H1 (cell line): ENCODE data around the gene WWC2.
A peak's percentile ranks its signal among the peaks of the same experiment; 100 is the strongest.

Experiments
- CEBPB ChIP-seq: IDR thresholded peaks from 2 replicates; pipeline ENCODE4 v1.6.1; 2012; ENCODE audit warnings: low read depth, low read length
- CHD2 ChIP-seq: IDR thresholded peaks from 2 replicates; pipeline ENCODE4 v1.6.1; 2012; ENCODE audit warnings: low read length, improper control_type of control experiment
- EP300 ChIP-seq, 2 experiments: IDR thresholded peaks; 1 replicate in 1 of 2; 2 replicates in 1 of 2; pipeline ENCODE4 v1.6.1; 2011 to 2012; ENCODE audit warnings: low read depth in 2 of 2, low read length in 2 of 2, mild to moderate bottlenecking in 2 of 2, borderline replicate concordance in 1 of 2, inconsistent platforms in 1 of 2, moderate library complexity in 1 of 2
- EZH2 ChIP-seq: fragments of 200-600 bp; sonication (generic); IDR thresholded peaks from 2 replicates; pipeline ENCODE4 v1.7.1; 2012; ENCODE audit warnings: low read depth, mild to moderate bottlenecking, moderate library complexity, low read length, inconsistent platforms; ENCODE audit not compliant: severe bottlenecking
- KDM4A ChIP-seq: IDR thresholded peaks from one replicate; pipeline ENCODE4 v1.7.1; 2012; ENCODE audit warnings: low read depth, mild to moderate bottlenecking, moderate library complexity, low read length, inconsistent platforms; ENCODE audit not compliant: severe bottlenecking
- NRF1 ChIP-seq: IDR thresholded peaks from 2 replicates; pipeline ENCODE4 v1.6.1; 2011; ENCODE audit warnings: mild to moderate bottlenecking, low read depth, low read length, improper control_type of control experiment
- PHF8 ChIP-seq: fragments of 200-600 bp; sonication (generic); conservative IDR thresholded peaks from 2 replicates; pipeline ENCODE4 v1.7.1; 2012; ENCODE audit warnings: low read depth, mild to moderate bottlenecking, inconsistent platforms, low read length, moderate library complexity
- POLR2AphosphoS5 ChIP-seq: IDR thresholded peaks from 2 replicates; pipeline ENCODE4 v1.6.1; 2011; ENCODE audit warnings: low read depth, low read length
- POU5F1 ChIP-seq: IDR thresholded peaks from 2 replicates; pipeline ENCODE4 v1.6.1; 2011; ENCODE audit warnings: low read depth, mild to moderate bottlenecking, low read length, moderate library complexity
- RAD21 ChIP-seq, 2 experiments: IDR thresholded peaks in 1 of 2; conservative IDR thresholded peaks in 1 of 2; 2 replicates each; pipeline ENCODE4 v1.6.1; 2011; ENCODE audit warnings: low read depth in 2 of 2, low read length in 2 of 2, improper control_type of control experiment in 1 of 2, inconsistent platforms in 1 of 2, mild to moderate bottlenecking in 1 of 2, moderate library complexity in 1 of 2
- SIN3A ChIP-seq, 2 experiments: IDR thresholded peaks in 1 of 2; conservative IDR thresholded peaks in 1 of 2; 2 replicates each; pipeline ENCODE4 v1.6.1; 2011 to 2012; ENCODE audit warnings: low read length in 2 of 2, improper control_type of control experiment in 1 of 2, low read depth in 1 of 2, mild to moderate bottlenecking in 1 of 2
- SUZ12 ChIP-seq: fragments of 200-600 bp; sonication (generic); IDR thresholded peaks from 2 replicates; pipeline ENCODE4 v1.6.1; 2012; ENCODE audit warnings: mild to moderate bottlenecking, inconsistent platforms, low read length, moderate library complexity, mixed read lengths
- TF ChIP-seq, protein P1 (sequence below), 3 experiments: IDR thresholded peaks; 1 replicate in 2 of 3; 2 replicates in 1 of 3; pipeline versions ENCODE4 v1.5.1 to v1.6.1; 2011; ENCODE audit warnings: low read length in 3 of 3, mild to moderate bottlenecking in 3 of 3, inconsistent platforms in 2 of 3, low read depth in 1 of 3, moderate library complexity in 1 of 3; ENCODE audit not compliant: insufficient read depth in 1 of 3; ENCODE audit errors: control extremely low read depth in 1 of 3
- TF ChIP-seq, protein P2 (sequence below): IDR thresholded peaks from 2 replicates; pipeline ENCODE4 v1.6.1; 2012; ENCODE audit warnings: low read length, inconsistent platforms

DNA sequence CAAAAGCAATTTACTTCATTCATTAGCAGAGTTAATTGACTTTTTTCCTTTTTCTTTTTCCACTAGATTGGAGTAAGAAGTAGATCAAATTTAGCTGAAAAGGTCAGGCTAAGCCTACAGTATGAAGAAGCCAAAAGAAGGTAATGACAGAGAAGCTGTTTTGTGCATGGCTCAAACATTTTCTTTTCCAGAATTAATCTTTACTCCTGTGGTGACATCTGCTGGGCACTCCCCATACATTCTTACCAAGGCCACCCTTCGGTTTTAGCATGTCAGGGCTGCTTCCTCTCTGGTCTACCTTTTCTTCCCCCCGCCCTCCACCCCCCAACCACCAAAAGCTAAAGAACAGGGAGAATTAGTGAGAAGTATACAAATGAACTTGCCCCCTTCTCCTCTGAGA is 150.8 kb downstream of the WWC2 start:
- TF ChIP-seq CHD2 (no peak), SUZ12 (no peak), POLR2AphosphoS5 (no peak), CEBPB (no peak), PHF8 (no peak), NRF1 (no peak), SIN3A (conservative IDR thresholded peaks at IDR 0.05 in 1 of 2, IDR thresholded peaks at IDR 0.05 in 1 of 2; ENCODE audit: low read depth in 1 of 2, low read length in 2 of 2) (no peak), RAD21 (IDR thresholded peaks at IDR 0.05 in 1 of 2, conservative IDR thresholded peaks at IDR 0.05 in 1 of 2; ENCODE audit: low read depth in 2 of 2, low read length in 2 of 2) (peak; percentile 74 to 76), EP300 (IDR thresholded peaks at IDR 0.05; ENCODE audit: borderline replicate concordance in 1 of 2, low read depth in 2 of 2, low read length in 2 of 2) (no peak), KDM4A (no peak), EZH2 (no peak), POU5F1 (no peak)
- TF ChIP-seq, protein P1, sequence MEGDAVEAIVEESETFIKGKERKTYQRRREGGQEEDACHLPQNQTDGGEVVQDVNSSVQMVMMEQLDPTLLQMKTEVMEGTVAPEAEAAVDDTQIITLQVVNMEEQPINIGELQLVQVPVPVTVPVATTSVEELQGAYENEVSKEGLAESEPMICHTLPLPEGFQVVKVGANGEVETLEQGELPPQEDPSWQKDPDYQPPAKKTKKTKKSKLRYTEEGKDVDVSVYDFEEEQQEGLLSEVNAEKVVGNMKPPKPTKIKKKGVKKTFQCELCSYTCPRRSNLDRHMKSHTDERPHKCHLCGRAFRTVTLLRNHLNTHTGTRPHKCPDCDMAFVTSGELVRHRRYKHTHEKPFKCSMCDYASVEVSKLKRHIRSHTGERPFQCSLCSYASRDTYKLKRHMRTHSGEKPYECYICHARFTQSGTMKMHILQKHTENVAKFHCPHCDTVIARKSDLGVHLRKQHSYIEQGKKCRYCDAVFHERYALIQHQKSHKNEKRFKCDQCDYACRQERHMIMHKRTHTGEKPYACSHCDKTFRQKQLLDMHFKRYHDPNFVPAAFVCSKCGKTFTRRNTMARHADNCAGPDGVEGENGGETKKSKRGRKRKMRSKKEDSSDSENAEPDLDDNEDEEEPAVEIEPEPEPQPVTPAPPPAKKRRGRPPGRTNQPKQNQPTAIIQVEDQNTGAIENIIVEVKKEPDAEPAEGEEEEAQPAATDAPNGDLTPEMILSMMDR (IDR thresholded peaks at IDR 0.05; ENCODE audit: control extremely low read depth in 1 of 3, insufficient read depth in 1 of 3, low read depth in 1 of 3, low read length in 3 of 3) = peak in 2 of 3 experiments; percentile 36 to 50; a peak in 2 of 4 replicates
- TF ChIP-seq, protein P2, sequence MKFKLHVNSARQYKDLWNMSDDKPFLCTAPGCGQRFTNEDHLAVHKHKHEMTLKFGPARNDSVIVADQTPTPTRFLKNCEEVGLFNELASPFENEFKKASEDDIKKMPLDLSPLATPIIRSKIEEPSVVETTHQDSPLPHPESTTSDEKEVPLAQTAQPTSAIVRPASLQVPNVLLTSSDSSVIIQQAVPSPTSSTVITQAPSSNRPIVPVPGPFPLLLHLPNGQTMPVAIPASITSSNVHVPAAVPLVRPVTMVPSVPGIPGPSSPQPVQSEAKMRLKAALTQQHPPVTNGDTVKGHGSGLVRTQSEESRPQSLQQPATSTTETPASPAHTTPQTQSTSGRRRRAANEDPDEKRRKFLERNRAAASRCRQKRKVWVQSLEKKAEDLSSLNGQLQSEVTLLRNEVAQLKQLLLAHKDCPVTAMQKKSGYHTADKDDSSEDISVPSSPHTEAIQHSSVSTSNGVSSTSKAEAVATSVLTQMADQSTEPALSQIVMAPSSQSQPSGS = no peak
